Measurements from ENCODE around the gene SPEM3.
"Not testable (repeated sequence)": the region's sequence is repeated elsewhere in the genome, so short reads cannot be mapped to it uniquely, and the experiment has no call there.

The SPEM3 gene

DNA sequence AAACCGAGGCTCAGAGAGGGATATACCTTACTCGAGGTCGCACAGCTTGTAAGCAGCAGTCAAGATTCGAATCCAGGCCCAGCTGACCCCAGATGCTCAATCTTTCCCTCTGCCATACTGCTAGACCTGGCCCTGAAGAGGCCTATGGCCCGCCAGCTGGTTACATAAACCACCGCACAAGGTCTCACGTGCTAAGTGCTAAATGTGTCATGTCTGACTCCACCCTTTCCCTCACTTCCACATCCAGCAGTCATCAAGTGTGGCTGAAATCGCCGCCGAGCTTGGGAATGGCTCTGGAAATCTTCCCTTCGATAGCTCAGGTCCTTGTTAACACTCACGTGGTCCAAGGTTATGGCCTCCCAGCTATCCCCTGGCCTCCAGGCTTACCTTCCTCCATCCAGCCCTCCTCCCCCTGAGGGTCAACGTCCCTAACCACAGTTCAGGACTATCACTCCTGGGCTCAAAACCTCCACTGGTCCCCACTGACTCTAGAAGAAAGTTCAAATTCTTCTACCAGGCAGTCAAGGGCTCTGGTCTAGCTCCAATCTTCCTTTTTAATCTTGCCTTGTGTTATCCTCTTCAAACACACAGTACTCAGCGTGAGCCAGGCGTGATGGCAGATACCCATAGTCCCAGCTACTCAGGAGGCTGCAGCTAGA is 47.2 kb downstream of the SPEM3 start:
- no peak for DNase-seq

GRCh38 chr17:7476494-7476893 is 47.8 kb downstream of the SPEM3 start:
- no peak for DNase-seq

DNA sequence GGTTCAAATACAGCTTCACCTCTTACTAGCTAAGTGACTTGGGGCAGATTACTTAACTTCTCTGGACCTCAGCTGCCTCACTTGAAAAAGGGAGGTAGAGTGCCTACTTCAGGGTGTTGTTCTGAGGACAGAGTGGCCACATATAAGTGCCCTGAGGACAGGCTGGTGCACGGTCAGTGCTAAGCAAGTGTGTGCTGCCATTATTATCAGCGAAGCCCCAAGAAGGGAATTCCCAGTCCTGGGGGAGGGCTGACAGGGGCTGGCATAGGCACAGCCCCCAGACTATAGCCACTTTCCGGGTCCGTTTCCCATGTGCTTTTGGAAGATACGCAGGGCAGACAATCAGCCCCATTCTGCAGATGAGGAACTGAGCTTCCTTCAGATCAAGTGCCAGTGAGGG is 48.3 kb downstream of the SPEM3 start:
- no peak for DNase-seq

- no peak for DNase-seq
Measured at GRCh38 chr17:7477392-7478275, 49.0 kb downstream of the SPEM3 start.

DNA sequence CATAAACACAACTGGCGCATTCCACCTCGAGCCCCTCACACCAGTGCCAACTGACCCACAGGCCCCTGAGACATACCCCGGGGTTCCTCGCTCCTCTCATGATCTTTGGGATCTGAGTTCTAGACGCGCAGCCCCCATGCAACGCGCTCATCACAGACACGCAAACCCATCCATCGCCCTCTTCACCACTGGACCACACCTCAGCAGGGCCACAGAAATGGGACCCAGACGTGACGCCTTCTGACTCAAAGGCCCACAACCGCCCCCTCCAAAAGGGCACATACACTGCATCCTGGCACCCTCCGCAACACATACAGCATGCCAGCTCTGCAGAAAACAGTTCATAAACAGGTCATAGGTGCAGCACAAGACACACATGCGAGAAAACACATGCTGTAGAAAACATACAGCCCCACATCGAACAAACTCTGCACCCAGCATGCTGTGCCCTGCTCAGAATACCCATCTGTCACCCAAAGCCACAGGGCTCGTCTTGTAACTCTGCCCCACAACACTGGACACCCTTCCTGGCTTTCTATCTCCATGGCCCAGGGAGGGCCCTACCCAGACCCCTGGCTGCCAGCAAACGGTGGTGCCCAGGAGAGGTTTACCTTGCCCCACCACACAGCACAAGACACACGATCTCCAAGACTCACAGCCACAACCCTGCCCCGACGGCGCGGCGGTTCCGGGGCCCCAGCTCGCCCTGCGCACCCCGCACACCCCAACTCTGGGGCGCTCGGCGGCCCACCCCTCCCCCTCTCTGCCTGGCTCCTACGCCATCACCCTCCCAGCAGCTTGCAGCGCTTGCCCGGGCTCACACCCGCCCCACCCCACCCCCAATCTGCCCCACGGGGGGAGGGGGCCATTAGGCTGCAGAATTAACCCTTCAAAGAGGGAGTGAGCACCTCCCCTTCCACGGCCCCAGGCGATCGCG is 49.9 kb downstream of the SPEM3 start:
- peak; percentile 60 for DNase-seq

DNA sequence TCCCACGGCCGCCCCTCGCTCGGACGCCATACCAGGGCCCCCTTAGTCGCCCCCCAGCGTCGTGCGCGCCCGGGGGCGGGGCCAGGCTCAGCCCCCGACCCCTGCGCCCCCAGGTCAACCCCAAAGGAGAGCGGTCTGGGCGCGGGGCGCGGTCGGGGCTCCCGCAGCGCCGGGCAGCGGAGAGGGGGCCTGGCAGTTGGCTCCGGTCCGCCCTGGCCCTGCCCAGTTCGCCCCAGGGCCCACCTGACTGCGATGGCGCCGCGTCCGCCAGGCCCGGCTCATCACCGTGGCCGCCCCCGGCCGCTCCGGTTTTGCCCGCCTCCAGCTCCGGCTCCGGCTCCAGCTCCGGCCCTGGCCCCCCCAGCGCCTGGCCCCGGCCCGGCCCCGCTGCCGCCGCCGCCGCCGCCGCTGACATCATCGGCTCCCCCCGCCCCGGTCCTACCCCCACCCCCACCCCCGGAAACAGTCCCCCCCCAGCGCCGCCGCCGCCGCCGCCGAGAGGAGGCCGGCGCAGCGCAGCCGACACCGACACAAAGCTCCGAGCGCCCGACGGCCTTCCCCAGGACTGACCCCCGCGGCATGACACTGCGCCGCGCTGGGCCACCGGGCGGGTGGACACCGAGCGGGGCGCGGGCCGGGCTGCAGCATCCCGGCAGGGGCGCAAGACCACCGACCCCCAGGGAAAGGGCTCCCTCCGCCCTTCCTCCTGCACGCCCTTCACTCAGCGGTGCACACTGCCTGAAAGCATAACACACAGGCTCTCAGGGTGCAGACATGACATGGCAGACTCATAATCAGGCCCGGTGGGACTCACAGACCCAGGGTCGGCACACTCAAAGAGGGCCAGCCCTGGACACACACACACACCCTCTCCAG is 50.8 kb downstream of the SPEM3 start, which contains the start of gene ZBTB4:
Gene ZBTB4, minus strand, starts transcription at position 419 of the 876 bp plus-strand sequence. CDS start 12,830 bp downstream, outside the sequence.
- DNase-seq, result peak; percentile 66

DNA sequence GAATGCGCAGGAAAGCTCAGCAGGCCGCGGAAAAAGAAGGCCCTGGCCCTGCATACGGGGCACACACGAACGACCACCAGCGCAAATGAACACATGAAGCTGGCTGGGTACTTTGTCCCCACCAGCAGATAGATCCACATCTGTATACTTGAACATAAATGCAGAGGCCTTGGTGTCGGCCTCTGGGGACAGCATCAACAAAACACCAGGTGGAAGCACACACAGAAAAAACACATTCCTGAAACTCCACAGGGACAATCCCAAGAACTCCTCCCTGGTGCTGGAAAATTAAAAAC is 51.4 kb downstream of the SPEM3 start:
- DNase-seq, result no peak

DNA sequence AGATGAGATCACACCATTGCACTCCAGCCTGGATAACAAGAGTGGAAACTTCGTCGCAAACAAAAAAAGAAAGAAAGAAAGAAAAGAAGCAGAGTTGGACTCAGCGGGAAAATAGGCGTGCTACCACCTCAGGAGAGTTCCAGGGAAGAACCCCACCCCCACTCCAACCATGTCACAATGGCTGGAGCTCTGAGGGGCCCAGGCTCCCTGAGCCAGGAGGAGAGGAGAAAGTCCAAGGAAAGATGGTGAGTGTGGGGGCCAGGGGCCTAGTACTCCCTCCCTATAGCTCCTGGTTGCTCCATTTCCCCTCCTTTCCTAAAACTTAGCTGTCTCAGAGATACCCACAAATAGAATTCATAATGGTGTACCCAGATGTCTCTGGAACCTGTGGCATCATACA is 52.6 kb downstream of the SPEM3 start, which contains the start of gene SLC35G6:
Gene SLC35G6, plus strand, starts transcription at position 172 of the 400 bp plus-strand sequence. Its CDS starts 71 bp downstream, at position 243.
- DNase-seq, result not testable (repeated sequence)

DNA sequence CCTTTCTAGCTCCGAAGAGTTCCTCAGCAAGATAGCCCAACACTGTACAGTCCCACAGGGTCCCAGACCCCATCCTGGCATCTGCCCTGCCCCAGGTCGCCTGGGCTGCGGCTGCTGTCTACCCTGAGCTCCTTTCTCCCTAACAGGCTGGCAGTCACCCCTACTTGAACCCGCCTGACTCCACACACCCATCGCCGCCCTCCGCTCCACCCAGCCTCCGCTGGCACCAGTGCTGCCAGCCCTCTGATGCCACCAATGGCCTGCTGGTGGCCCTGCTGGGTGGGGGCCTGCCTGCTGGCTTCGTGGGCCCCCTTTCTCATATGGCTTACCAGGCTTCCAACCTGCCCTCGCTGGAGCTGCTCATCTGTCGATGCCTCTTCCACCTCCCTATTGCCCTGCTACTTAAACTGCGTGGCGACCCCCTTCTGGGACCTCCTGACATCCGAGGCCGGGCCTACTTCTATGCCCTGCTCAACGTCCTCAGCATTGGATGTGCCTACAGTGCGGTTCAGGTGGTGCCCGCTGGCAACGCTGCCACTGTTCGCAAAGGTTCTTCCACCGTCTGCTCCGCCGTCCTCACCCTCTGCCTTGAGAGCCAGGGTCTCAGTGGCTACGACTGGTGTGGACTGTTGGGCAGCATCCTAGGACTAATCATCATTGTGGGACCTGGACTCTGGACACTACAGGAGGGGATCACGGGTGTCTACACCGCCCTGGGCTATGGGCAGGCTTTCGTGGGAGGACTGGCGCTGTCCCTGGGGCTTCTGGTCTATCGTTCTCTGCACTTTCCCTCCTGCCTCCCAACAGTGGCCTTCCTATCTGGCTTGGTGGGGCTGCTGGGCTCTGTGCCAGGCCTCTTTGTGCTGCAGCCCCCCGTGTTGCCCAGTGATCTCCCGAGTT is 53.4 kb downstream of the SPEM3 start:
- DNase-seq, result not testable (repeated sequence)

All from activated CD4-positive, CD25-positive, alpha-beta regulatory T cell treated with anti-CD3 and anti-CD28 coated beads, Interleukin-2, amount 50 U/mL, for 72 hours (primary cell).